T follicular helper cell (primary cell): ENCODE results near the gene XXYLT1.
"Not testable (repeated sequence)": the region's sequence is repeated elsewhere in the genome, so short reads cannot be mapped to it uniquely, and the experiment has no call there.

Source experiments
- DNase-seq: peaks from one replicate; pipeline ENCODE4 v3.0.0-alpha.2; 2020; ENCODE audit warnings: low read depth

The XXYLT1 gene

GRCh38 chr3:195250473-195251251 is 20.3 kb downstream of the XXYLT1 start:
- no peak for DNase-seq

GRCh38 chr3:195249858-195250464 is 21.0 kb downstream of the XXYLT1 start:
- no peak for DNase-seq

- DNase-seq, result no peak
These were observed 21.7 kb downstream of the XXYLT1 start for GRCh38 chr3:195249057-195249770.

- DNase-seq, result no peak
These were observed 22.7 kb downstream of the XXYLT1 start for GRCh38 chr3:195248281-195248680.

GRCh38 chr3:195247863-195248189 is 23.1 kb downstream of the XXYLT1 start:
- DNase-seq, result no peak

GRCh38 chr3:195247086-195247862 is 23.7 kb downstream of the XXYLT1 start:
- no peak for DNase-seq

GRCh38 chr3:195246581-195246995 is 24.4 kb downstream of the XXYLT1 start:
- no peak for DNase-seq

- no peak for DNase-seq
These were observed 25.4 kb downstream of the XXYLT1 start for GRCh38 chr3:195245531-195245951.

- DNase-seq, result no peak
These were observed 29.2 kb downstream of the XXYLT1 start for GRCh38 chr3:195241592-195242355.

GRCh38 chr3:195240939-195241338 is 30.0 kb downstream of the XXYLT1 start:
- no peak for DNase-seq

- DNase-seq, result no peak
These were observed 30.7 kb downstream of the XXYLT1 start for GRCh38 chr3:195240171-195240701.

GRCh38 chr3:195239121-195239520 is 31.8 kb downstream of the XXYLT1 start:
- no peak for DNase-seq

- DNase-seq, result no peak
These were observed 32.3 kb downstream of the XXYLT1 start for GRCh38 chr3:195238586-195239118.

GRCh38 chr3:195238081-195238571 is 32.8 kb downstream of the XXYLT1 start:
- DNase-seq, result no peak

- DNase-seq, result no peak
These were observed 34.0 kb downstream of the XXYLT1 start for GRCh38 chr3:195236801-195237570.

- DNase-seq, result no peak
These were observed 34.7 kb downstream of the XXYLT1 start for GRCh38 chr3:195236076-195236798.

GRCh38 chr3:195230244-195230643 is 40.7 kb downstream of the XXYLT1 start:
- no peak for DNase-seq

- not testable (repeated sequence) for DNase-seq
These were observed 42.1 kb downstream of the XXYLT1 start for GRCh38 chr3:195228886-195229285.

- no peak for DNase-seq
These were observed 43.1 kb downstream of the XXYLT1 start for GRCh38 chr3:195227871-195228270.
